Femur (tissue), 1 donor: ENCODE results near the gene AADACL4.
"Not testable (repeated sequence)": the region's sequence is repeated elsewhere in the genome, so short reads cannot be mapped to it uniquely, and the experiment has no call there.

Experiments used
- DNase-seq: peaks from one replicate; pipeline ENCODE4 v3.0.0-alpha.2; 2017

The AADACL4 gene

DNA sequence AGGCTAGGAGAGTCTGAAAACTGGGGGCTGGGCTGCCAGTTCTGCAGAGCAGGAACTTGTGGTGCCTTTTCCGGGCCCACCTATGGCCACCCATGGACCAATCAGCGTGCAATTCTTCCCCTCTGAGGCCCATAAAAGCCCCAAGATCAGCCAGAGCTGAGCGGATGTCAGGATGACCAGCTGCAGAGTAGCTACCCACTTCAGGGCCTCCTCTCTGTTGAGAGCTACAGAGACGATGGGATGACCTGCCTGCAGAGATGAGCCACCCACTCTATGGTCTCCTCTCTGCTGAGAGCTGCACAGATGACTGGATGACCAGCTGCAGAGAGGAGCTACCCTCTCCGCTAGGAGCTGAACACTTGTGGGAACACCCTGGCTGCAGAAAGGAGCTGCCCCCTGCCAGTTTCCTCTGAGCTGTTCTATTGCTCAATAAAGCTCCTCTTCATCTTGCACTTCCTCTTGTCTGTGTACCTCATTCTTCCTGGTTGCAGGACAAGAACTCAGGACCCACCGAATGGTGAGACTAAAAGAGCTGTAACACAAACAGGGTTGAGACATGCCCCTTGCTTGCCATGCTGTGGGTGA is 12.8 kb upstream of the AADACL4 start:
- no peak for DNase-seq

DNA sequence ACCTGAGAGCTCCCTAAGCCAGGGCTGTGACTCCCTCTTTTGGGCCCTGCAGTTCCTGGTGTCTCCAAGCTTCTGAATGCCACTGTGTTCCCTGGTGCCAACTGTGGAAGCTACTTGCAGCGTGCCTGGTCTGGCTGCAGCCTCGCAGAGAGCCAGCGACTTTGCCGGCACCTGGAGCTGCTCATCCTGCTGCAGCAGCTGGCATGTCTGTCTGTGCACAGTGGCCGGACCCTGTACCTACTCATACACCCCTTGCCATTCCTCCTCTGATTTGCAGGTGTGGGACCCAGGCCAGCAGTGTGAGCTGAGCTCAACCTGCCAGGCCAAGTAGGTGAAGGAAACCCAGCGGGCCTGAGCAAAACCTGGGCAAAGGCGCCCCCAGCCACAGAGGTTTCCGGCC is 12.3 kb upstream of the AADACL4 start:
- no peak for DNase-seq

DNA sequence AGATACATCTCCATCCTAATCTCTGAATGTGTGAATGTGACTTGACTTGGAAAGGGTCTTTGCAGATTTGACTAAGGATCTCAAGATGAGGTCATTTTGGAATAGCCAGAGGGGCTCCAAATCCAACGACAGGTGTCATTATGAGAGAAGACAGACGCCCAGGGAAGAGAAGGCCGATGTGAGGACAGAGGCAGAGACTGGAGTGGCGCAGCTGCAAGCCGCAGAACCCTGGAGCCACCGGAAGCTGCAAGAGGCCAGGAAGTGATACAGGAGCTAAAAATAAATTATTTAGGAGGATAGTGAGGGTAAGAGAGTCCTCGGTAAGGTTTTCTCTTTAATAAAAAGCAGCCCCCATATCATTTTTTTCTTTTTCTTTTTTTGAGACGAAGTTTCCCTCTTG is 9.7 kb upstream of the AADACL4 start:
- no peak for DNase-seq

DNA sequence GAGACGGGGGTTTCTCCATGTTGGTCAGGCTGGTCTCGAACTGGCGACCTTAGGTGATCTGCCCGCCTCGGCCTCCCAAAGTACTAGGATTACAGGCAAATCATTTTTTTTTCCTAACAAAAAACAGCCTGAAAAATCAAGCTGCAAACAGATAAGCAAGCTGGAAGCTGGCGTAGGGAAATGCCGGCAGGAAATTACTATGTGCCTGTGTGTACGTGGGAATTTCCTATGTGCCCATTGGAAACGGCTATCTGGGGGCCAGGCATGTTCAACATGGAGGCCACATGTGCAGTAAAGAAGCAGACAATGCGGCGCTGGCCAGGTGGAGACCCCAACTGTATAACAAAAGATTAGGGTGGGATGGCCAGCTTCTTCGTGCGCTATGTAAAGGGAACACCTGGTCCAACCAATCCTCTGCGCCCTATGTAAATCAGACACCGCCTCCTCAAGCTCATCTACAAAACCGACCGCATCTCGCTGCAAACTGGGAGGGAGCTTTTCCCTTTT is 9.1 kb upstream of the AADACL4 start:
- no peak for DNase-seq

DNA sequence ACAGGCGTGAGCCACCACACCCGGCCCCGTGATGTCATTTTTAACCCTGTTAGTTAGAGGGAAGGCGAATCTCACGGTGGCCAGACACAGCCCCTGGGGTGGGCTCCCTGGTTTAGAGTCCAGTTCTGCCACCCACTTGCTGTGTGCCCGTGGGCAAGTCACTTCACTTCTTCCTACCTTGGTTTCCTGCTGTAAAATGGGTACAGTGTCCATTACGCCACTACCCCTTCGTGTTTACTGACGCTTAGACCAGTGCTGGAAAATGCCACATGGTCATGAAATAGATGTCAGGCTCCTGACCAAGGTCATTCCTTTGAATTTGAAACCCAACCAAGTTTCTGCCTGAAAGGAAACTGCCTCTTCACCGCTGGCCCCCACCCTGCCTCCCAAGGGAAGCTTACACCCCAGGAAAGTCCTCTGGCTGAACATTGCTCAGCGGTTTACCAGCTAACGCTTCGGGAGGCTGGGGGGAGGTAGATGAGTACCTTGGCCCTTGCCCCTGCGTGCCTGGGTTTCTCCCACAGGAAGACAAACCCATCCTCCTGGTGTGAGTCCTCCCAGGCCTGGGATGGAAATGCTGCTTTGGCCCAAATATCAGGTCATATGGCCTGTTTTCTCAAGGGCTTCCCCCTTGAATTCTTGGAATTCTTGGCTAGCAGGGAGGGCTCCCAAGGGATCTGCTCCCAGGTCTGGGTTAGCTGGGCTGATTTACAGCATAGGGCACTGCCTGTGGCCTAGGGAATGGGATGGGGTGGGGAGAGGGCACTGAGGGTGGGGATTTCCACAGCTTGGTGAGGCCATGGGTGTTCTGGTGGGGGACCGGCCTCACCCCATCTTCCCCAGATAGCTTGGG is 7.6 kb upstream of the AADACL4 start:
- peak; percentile 38 for DNase-seq

DNA sequence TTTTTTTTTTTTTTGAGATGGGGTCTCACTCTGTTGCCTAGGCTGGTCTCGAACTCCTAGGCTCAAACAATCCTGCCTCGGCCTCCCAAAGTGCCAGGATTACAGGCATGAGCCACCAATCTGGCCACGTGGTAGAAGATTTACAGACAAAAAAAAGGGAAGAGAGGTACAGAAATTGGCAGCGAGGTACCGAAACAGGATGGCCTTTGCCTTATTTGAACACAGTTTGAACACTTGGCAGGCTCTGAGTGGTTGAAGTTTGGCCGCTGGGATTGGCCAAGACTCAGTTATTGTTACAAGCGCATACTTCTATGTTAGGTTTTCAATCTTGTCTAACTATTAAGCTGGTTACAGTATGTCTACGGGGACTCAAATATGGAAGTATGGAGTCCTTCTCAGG is 6.2 kb upstream of the AADACL4 start:
- no peak for DNase-seq

DNA sequence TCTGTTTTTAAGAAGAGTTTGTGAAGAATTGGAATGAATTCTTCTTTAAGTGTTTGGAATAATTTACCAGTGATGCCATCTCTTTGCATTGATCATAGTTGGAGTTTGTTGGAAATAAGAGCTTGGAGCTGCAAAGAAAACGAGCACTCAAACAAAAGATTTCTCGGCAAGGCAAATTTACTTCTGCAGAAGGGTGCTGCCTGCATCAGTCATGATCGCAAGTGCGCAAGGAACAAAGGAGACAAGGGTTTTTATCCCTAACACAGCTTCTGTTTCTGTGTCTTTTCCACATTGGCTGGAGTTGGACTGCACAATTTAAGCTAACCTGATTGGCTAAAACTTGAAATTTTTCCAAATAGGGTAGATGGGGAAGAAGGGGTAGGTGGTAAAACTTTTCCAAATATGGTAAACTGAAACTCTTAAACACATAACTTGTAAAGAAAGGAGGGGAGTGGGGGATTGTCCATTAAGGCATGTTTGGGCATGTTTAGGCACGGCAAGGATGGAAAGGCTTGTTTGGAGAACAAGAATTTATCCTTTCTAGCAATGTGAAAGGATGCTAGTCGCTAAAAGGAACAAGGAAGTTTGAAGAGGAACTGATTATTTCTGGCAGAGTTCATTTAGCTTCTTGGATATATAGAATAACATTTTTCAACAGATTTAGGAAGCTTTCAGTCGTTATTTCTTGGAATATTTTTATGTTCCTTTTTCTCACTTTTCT is 3.5 kb upstream of the AADACL4 start:
- DNase-seq, result no peak

DNA sequence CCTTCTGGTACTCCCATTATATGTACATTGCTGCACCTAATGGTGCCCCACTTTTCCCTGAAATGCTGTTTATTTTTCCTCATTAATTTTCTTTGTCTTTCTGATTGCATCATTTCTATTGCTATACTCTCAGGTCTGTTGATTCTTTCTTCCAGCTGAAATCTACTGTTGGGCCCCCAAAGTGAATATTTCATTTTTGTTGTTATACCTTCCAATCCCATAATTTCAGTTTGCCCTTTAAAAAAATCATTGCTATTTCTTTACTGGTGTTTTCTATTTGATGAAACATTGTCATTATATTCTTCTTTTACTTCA is 3.0 kb upstream of the AADACL4 start:
- DNase-seq, result no peak

DNA sequence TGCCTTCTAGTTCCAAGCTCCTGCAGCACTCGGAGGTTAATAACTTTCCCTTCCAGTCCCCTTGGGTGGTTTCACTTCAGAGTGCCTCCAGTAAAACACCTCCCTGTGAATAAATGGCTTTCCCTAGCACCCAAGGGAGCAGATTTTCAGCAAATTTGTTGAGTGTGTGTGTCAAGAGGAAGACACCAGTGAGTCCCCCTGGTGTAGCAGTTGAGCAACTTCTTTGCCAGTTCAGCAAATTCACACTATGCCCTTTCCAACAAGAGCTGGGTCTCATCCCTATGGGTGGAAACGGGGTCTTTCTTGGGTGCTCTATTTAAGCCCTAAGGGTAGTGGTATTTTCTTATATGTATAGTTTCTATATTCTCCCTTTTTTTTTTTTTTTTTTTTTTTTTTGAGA is 806 bp upstream of the AADACL4 start:
- no peak for DNase-seq

DNA sequence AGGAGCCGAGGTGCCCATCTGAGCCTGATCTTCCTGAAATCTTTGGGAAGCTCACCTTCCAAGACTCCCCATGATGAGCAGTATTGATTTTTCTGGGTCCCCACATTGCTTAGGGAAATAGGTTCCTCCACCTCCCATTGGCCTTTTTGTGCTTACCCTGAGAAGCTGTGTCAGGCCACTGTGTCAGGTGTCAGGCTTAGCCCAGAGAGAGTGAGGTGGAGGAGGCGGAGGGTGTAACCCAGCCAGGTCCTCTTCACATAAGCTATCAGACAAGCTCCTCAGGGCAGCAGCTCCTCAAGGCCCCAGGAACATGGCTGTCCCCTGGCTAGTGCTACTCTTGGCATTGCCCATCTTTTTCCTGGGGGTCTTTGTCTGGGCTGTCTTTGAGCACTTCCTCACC is 352 bp downstream of the AADACL4 start:
- no peak for DNase-seq

DNA sequence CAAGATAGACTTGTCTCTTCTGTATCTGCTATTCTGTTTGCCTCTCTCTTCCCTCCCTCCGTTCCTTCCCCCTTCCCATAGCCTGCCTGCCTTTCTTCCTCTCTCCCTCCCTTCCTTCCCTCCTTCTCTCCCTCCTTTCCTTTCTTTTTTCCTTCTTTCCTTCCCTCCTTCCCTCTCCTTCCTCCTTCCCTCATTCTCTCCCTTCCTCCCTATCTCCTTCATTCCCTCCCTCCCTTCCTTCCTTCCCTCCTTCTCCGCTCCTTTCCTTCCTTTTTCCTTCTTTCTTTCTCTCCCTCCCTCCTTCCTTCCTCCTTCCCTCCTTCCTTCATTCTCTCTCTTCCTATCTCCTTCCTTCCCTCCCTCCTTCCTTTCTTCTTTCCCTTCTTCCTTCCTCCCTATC is 944 bp downstream of the AADACL4 start:
- DNase-seq, result no peak

DNA sequence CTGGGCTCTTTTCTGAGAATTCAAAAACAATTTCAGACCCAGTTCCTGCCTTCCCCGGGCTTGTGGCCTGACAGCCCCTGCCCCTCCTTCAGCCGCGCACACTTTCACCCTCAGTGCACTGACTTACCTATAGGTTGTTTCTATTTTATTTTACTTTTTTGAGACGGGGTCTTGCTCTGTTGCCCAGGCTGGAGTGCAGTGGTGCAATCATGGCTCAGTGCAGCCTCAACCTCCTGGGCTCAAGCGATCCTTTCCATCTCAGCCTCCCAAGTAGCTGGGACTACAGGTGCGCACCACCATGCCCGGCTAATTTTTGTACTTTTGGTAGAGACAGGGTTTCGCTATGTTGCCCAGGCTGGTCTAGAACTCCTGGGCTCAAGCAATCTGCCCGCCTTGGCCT is 1.5 kb downstream of the AADACL4 start:
- not testable (repeated sequence) for DNase-seq

DNA sequence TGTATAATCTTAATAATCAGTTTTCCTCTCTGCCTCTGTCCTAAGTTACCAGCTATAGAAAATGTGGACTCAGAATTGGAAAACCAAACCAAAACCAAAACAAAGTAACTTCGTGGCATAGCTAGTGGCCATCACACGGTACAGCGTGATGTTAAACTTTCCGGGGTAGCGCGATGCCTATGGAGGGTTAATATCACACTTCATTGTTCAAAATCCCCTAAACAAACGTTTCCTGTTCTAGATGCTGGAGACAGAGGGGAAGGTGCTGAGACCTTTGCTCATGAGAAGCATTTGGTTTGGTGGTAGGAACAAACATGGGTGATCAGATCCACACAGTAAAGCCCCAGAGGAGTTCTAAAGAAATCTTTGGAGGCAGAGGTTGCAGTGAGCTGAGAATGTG is 4.9 kb downstream of the AADACL4 start:
- DNase-seq, result no peak

DNA sequence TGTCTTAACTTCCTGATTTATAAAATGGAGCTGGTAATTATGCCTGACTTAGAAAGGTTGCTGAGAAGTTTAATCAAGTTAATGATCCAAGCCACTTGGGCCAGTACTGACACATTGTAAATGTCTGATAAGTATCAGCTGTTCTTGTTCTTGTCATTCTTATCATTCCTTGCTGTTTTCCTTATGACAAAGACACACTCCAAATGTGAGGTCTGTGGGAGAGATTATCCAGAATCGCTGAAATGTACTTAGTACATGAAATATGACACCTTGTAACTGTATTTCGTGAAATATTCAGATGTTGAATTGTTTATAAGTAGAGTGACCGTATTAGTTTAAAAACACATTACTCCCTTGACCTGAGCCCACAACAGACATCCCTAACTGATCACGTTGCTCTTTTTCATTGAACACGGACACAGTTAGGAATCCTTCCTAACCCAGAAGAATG is 6.1 kb downstream of the AADACL4 start:
- no peak for DNase-seq

DNA sequence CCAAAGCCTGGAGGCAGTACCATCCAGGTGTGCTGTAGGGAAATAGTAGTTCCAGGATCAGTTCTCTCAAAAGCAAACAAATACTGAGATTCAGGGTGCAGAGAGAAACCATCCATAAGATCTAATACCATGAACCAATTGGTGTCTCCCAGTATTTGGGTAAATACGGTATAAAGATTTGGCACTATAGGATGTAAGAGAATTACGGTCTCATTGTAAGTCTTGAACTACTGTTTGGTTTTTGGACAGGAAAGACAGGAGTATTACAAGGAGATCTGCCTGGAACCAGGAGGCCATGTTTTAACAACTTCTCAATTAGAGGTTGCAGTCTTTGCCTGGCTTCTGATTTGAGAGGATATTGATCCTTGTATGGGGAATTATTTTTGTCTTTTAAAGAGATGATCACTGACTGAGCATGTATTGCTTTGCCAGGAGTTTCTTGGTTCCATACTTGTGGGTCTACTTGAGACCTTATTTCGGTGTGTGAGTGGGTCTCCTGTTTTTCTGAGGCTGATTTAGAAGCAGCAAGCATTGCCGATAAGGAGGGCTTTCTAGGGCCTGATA is 10.2 kb downstream of the AADACL4 start:
- no peak for DNase-seq

DNA sequence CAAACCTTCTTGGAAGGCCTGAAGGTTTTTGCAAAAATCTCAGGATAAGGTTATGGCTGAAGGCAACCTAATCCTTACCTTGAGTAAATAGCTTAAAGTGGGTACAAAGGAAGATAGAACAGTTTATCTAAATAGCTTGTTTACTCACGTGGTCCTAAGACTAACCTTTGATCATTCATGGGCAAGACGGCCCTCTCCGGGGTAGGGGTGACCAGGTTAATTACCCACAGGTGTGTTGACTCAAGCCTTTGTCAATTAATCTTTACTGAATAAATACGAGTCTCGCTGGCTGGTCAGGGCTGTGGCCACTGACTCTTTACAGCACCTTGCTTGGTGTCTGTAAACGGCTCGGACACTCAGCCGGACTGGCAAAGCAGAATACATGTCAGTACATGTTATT is 10.8 kb downstream of the AADACL4 start:
- DNase-seq, result no peak

DNA sequence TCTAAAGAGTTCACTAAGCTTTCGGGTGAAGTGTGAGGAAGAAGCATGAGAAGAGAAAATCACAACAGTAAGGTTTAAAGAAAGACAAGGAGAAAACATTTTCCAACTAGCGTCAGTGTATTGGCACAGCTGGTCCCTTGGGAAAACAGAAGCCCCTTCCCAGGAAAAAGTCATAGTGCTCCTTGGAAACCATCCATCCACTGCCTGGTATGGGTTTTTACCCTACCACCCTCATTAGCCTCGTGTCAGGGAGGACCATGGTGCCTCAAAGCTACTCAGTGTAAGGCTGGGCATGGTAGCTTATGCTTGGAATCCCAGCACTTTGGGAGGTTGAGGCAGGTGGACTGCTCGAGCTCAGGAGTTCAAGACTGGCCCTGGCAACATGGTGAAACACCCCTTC is 12.7 kb downstream of the AADACL4 start:
- DNase-seq, result no peak

DNA sequence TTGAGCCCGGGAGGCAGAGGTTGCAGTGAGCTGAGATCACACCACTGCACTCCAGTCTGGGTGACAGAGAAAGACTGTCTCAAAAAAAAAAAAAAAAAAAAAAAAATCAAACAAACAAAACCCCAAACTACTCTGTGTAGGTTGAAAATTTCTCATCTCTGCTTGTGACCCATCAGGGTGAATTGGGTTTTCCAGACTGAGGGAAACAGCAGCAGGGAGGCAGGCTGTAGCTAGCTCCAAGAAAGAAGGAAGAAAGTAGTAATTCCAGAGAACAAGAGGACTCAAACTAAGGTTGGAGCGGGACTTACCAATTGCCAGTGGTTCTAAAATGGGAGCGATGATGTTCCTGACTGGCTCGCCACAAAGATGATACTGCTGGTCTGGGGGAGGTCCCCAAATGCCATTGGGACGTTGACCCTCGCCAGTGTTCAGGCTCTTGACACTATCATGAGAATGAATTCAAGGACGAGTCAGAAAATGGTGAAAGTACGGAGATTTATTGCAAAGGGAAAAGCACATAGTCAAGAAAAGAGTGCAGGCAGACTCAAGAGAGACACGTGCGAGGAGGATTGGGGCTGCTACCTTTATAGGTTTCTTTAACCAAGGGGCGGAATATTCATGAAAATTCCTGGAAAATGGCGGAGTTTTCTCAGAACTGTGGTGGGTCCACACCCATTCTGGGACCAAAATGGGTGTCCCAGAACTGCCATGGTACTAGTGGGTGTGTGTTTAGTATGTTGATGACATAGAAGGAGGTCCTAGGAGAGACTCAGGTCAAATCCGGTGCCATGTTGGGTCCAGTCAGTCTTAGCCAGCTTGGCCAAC is 13.4 kb downstream of the AADACL4 start:
- DNase-seq, result no peak

DNA sequence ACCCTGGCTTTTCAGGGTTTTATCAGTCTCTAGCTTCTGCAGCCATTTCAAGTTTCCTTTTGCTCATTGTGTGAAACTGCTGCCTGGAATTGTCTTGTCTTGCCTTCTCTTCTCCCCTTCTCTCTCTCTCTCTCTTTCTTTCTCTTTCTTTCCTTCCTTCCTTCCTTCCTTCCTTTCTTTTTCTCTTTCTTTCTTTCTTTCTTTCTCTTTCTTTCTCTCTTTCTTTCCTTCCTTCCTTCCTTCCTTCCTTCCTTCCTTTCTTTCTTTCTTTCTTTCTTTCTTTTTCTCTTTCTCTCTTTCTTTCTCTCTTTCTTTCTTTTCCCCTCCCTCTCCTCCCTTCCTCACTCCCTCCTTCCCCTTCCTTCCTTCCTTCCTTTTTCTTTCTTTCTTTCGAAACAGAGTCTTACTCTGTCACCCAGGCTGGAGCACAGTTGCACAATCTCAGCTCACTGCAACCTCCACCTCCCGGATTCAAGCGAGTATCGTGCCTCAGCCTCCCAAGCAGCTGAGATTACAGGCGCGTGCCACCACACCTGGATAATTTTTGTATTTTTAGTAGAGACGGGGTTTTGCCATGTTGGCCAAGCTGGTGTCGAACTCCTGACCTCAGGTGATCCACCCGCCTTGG is 14.1 kb downstream of the AADACL4 start:
- DNase-seq, result not testable (repeated sequence)

DNA sequence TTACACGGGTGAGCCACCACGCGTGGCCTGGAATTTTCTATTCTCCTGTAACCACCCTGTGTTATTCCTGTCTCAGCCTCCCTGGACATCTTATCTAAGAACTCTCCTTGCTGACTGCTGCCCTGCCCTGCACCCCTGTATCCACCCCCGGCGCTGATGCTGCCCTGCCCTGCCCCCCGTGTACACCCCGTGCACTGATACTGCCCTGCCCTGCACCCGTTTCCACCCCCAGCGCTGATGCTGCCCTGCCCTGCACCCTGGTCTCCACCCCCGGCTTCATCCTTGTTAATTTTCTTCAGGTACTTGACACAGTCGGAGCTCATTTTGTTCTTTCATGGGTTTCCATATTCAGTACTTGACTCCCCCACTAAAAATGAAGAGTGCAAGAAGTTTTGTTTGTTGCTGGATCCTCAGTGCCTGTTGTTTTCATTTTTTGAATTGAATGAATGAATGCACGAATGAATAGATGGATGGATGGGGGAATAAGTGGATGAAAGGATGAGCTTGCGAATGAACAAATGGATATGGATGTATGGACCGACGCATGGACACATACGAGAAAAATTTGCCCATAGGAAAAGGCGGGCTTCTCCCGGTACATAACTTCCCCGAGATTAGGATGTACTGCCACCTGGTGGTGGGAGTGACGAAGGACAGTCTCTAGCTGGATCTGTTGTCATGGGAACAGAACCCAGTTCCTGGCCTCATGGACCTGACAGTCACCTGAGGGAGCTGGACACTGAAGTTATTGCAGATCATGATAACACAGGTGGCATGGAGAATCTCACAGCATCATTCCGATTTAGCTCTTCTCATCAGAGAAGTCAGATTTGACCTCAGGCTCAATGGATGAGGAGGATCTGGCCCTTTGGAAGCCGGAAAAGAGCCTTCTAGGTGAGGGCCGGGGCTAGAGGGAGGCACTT is 14.9 kb downstream of the AADACL4 start:
- peak; percentile 84 for DNase-seq

DNA sequence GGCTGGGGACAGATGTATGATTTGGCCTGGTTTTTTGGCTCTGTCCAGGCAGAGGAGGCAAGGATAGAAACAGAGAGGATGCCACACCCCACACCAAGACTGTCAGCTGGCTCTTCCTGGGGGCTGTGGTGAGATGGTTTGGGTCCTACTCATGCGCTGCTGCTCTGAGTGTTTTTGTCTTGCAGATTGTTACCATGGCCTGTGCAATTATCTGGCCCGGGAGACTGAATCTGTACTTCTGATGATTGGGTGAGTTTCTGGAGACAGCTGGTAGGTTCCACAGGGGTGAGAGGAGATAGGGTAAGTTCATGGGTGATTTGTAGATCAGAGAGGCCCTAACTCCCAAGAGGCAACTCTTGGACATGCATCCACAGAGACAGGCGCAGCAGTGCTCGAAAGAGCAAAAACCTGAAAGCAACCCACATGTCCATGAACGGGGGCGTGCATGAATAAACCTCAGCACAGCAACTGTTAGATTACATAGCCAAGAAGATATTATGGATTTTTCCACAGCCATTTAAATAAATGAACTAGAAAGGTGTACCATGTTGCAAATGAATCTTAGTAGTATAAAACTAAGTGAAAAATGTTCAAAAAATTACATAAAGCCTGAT is 17.8 kb downstream of the AADACL4 start:
- no peak for DNase-seq
